ENCODE measurements around the gene TMEM179. TPM values are rescaled to one million over a fixed set of nuclear protein-coding genes. Genes with fewer than 3 reads are reported as not detected.

Gene TMEM179
- total RNA-seq, 1 experiment from 2014 or later = 11.4 TPM

DNA sequence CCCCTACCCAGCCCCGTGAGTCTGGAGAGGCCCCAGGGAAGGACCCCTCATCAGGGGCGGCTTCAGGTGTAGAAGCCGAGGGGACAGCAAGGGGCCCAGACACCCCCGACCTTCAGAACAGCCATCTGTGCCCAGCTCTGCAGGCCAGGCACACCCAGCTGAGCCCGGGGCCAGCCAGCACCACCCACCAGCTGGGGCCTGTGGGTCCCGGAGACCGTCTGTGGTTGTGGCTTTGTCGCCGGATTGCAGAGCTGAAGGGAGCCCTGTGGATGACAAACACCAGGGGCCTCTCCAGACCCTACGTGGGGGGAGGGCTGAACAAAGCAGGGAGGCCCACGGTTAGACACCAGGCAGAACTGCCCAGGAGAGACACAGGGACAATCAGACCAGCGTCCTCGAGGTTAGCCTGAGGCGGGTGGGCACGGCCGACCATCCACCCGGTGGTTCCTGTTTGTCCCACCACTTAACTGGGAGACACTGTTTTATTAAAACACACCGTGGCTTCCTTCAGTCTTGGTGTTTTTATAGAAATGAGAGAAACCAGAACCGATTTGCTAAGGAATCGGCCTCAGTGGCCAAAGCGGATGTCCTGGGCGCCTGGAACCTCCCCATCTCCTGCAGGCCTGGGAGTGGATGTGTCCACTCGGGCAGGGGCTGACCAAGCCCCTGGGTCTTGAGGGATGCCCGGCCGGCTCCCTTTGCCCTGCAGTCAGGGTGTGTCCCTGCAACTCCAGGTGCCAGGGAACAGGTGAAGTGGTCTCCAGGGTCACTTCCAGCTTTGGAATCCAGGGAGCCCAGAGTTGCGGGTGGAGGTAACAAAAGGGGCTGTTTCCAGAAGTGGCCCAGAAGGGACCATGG, 15.0 kb downstream of the TMEM179 start:
- Histone ChIP-seq H4K91ac (ENCODE audit: insufficient read length, low read depth, low read length) (no peak overlapping the region), H3K9ac (ENCODE audit: extremely low read depth, insufficient read length, low read length) (no peak overlapping the region), H3K4me2 (ENCODE audit: insufficient read depth, insufficient read length, low read length) (no peak overlapping the region), H2BK12ac (ENCODE audit: insufficient read length, low read depth, low read length) (no peak overlapping the region), H4K20me1 (ENCODE audit: control insufficient read depth, insufficient read depth, insufficient read length) (no peaks in the 10 kb centered on the region), H2BK5ac (ENCODE audit: insufficient read length, low read length) (no peak overlapping the region), H3K23me2 (ENCODE audit: insufficient read length, low read depth, low read length, poor library complexity, severe bottlenecking) (no peaks in the 10 kb centered on the region), H3K4ac (ENCODE audit: low read depth, low read length) (no peak overlapping the region), H3K79me2 (ENCODE audit: insufficient read depth, low read length) (no peaks in the 10 kb centered on the region), H3T11ph (ENCODE audit: low read length) (no peak overlapping the region), H3K56ac (ENCODE audit: insufficient read length, low read depth, low read length) (no peak overlapping the region), H2BK20ac (ENCODE audit: low read depth, low read length, poor library complexity, severe bottlenecking) (no peak overlapping the region), H3K23ac (ENCODE audit: insufficient read length, low read depth, low read length) (no peak overlapping the region), H3K4me1 (ENCODE audit: insufficient read depth, low read length) (no peaks in the 10 kb centered on the region), H2AFZ (ENCODE audit: low read length) (no peak overlapping the region), H3K9me3 (ENCODE audit: control insufficient read depth, low read depth, low read length) (no peaks in the 10 kb centered on the region), H2AK5ac (ENCODE audit: insufficient read length, low read length) (no peak overlapping the region), H2BK15ac (ENCODE audit: low read depth, low read length) (no peak overlapping the region), H3K14ac (ENCODE audit: insufficient read depth, low read length) (no peak overlapping the region; the same call in 1 of the 2 replicates), H4K5ac (ENCODE audit: insufficient read length, low read depth, low read length) (no peak overlapping the region), H4K8ac (replicated peaks; ENCODE audit: insufficient read length, low read depth, low read length) (no peak overlapping the region), H3K27me3 (ENCODE audit: insufficient read depth, low read length) (no peaks in the 10 kb centered on the region), H3K79me1 (ENCODE audit: insufficient read depth, low read depth, low read length, poor library complexity, severe bottlenecking) (no peaks in the 10 kb centered on the region), H3K18ac (ENCODE audit: insufficient read length, low read depth, low read length) (no peak overlapping the region), H2BK120ac (ENCODE audit: low read depth, low read length, poor library complexity, severe bottlenecking) (no peak overlapping the region), H3K27ac (ENCODE audit: insufficient read length, low read depth, low read length) (no peak overlapping the region)
- H3K4me1 Mint-ChIP-seq = peaks cover 0 to 5% of the 10 kb centered on the region in 2 experiments; a peak in 3 of 4 replicates
- H3K27ac Mint-ChIP-seq = no peak overlapping the region
- H3K36me3 Mint-ChIP-seq (ENCODE audit: insufficient read depth in 1 of 3, low read depth in 3 of 3) = no peaks in the 10 kb centered on the region
- DNase-seq = no peak
- no CpG with 5 or more reads among the region's 26 CpGs for WGBS (ENCODE audit: extremely low coverage, insufficient read length, low lambda C conversion rate)
- H3K27me3 Mint-ChIP-seq (ENCODE audit: low read depth) = peaks cover 4% of the 10 kb centered on the region
- H3K4me3 Mint-ChIP-seq = no peak overlapping the region
- no peaks in the 10 kb centered on the region; a peak in 1 of 5 replicates for H3K9me3 Mint-ChIP-seq
- TF ChIP-seq, protein P1, sequence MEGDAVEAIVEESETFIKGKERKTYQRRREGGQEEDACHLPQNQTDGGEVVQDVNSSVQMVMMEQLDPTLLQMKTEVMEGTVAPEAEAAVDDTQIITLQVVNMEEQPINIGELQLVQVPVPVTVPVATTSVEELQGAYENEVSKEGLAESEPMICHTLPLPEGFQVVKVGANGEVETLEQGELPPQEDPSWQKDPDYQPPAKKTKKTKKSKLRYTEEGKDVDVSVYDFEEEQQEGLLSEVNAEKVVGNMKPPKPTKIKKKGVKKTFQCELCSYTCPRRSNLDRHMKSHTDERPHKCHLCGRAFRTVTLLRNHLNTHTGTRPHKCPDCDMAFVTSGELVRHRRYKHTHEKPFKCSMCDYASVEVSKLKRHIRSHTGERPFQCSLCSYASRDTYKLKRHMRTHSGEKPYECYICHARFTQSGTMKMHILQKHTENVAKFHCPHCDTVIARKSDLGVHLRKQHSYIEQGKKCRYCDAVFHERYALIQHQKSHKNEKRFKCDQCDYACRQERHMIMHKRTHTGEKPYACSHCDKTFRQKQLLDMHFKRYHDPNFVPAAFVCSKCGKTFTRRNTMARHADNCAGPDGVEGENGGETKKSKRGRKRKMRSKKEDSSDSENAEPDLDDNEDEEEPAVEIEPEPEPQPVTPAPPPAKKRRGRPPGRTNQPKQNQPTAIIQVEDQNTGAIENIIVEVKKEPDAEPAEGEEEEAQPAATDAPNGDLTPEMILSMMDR (conservative IDR thresholded peaks at IDR 0.05) = no peak

Data from H9 (cell line).